Tibial nerve (tissue), 3 donors: ENCODE data around the gene DCAF17.
"Not testable (repeated sequence)": the region's sequence is repeated elsewhere in the genome, so short reads cannot be mapped to it uniquely, and the experiment has no call there.

Experiments used
- CTCF ChIP-seq, 5 experiments: fragments of 200-600 bp in 3 of 5; fragments of 450-650 bp in 2 of 5; sonication (generic) in 3 of 5; IDR thresholded peaks; one replicate each; pipeline ENCODE4 v1.5.1; 2016 to 2019; ENCODE audit warnings: antibody characterized with exemption in 5 of 5, mild to moderate bottlenecking in 3 of 5, moderate library complexity in 2 of 5
- POLR2A ChIP-seq, 2 donors: fragments of 450-650 bp; IDR thresholded peaks; one replicate each; pipeline ENCODE4 v1.6.1; 2017; ENCODE audit warnings: antibody characterized with exemption in 2 of 2, mild to moderate bottlenecking in 2 of 2, moderate library complexity in 2 of 2

- not testable (repeated sequence) for TF ChIP-seq CTCF, POLR2A (IDR thresholded peaks at IDR 0.05)
Observed at GRCh38 chr2:171422710-171423495, 11.1 kb upstream of the DCAF17 start.
